ENCODE results near the gene SCAMP4.

DNA sequence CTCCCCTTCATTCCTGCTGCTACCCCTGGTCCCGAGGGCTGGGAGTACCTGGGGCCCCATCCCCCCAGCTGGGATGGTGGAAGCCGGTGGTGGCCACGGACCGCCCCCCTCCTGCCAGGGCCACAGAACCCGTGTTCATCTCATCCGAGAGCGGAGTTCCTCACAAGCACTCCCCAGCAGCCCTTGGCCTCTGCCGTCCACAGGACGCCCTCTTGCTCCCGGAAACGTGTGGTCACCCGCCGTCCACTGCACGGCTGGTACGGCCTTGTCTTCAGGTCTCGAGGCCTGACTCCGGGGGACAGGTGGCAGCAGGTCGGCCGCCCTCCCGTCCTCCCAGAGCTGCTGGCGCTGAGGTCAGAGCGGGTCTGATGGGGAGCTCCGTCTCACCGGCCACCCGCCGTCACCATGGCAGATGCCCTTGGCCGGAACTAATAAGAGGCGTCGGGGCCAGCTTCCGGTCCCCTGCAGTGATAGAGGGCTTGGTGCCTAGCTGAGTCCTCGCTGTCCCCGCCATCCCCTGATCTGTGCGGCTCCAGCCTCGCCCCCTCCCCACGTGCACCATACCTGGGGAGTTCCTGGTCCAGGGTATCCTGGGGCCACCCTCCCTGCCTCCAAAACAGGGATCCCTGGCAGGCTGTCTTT, 19.2 kb downstream of the SCAMP4 start:
- TF ChIP-seq ATF1 (CRISPR knock-in tag; IDR thresholded peaks at IDR 0.05): no peak
- no peak for TF ChIP-seq STAG1 (CRISPR knock-in tag; IDR thresholded peaks at IDR 0.05)
- TF ChIP-seq, protein P1, sequence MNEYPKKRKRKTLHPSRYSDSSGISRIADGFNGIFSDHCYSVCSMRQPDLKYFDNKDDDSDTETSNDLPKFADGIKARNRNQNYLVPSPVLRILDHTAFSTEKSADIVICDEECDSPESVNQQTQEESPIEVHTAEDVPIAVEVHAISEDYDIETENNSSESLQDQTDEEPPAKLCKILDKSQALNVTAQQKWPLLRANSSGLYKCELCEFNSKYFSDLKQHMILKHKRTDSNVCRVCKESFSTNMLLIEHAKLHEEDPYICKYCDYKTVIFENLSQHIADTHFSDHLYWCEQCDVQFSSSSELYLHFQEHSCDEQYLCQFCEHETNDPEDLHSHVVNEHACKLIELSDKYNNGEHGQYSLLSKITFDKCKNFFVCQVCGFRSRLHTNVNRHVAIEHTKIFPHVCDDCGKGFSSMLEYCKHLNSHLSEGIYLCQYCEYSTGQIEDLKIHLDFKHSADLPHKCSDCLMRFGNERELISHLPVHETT (CRISPR knock-in tag; conservative IDR thresholded peaks at IDR 0.05): no peak
- TF ChIP-seq MXI1 (IDR thresholded peaks at IDR 0.05; ENCODE audit: borderline replicate concordance, low read depth, low read length): no peak
- no peak for TF ChIP-seq NRL (CRISPR knock-in tag; IDR thresholded peaks at IDR 0.05; ENCODE audit: borderline replicate concordance)
- TF ChIP-seq ZNF605 (CRISPR knock-in tag; IDR thresholded peaks at IDR 0.05): no peak
- no peak for TF ChIP-seq ZBTB1 (CRISPR knock-in tag; IDR thresholded peaks at IDR 0.05; ENCODE audit: borderline replicate concordance)
- TF ChIP-seq ZNF816 (CRISPR knock-in tag; IDR thresholded peaks at IDR 0.05; ENCODE audit: borderline replicate concordance): no peak
- no peak for TF ChIP-seq BRD4 (CRISPR knock-in tag; IDR thresholded peaks at IDR 0.05)
- no peak for TF ChIP-seq HCFC1 (IDR thresholded peaks at IDR 0.05; ENCODE audit: low read depth, low read length)
- TF ChIP-seq ZNF121 (CRISPR knock-in tag; IDR thresholded peaks at IDR 0.05): no peak
- TF ChIP-seq ZBTB7A (CRISPR knock-in tag; IDR thresholded peaks at IDR 0.05): no peak

Measured in HepG2 (cell line).